ENCODE data around the gene PIGS. TPM values are rescaled to one million over a fixed set of nuclear protein-coding genes. Genes with fewer than 3 reads are reported as not detected.

Gene PIGS
- total and polyA plus RNA-seq, 2 donors (not counting 1 experiment from before 2014, with no cell fraction given) = 44.1 to 55.1 TPM

GRCh38 chr17:28518132-28518531 is 53.2 kb downstream of the PIGS start:
- no peaks in the 10 kb centered on the region for H3K36me3 ChIP-seq (replicated peaks in 1 of 2; ENCODE audit: control extremely low read depth in 1 of 2, control insufficient read depth in 1 of 2, extremely low read depth in 1 of 2, insufficient read depth in 2 of 2, low read length in 1 of 2)
- WGBS (ENCODE audit: insufficient coverage) = 81% methylated on average over 3 of the region's 6 CpGs
- TF ChIP-seq CTCF (IDR thresholded peaks at IDR 0.05) = no peak
- TF ChIP-seq EZH2 (IDR thresholded peaks at IDR 0.05; ENCODE audit: borderline replicate concordance, insufficient read depth, low read depth, low read length, poor library complexity, severe bottlenecking) = no peak
- H3K9ac ChIP-seq (ENCODE audit: low read length) = no peak overlapping the region
- intact Hi-C loops (cut with micrococcal nuclease) = no loop called here
- H3K79me2 ChIP-seq (ENCODE audit: control insufficient read depth, insufficient read depth, low read length) = no peaks in the 10 kb centered on the region
- no peaks in the 10 kb centered on the region for H3K27me3 ChIP-seq (replicated peaks in 1 of 4; ENCODE audit: control extremely low read depth in 1 of 4, control insufficient read depth in 3 of 4, insufficient read depth in 4 of 4, low read length in 3 of 4)
- H3K4me2 ChIP-seq (replicated peaks; ENCODE audit: low read depth, low read length, poor library complexity, severe bottlenecking) = no peak overlapping the region
- peak overlapping the region; percentile 10 for H3K27ac Mint-ChIP-seq
- H2AFZ ChIP-seq (ENCODE audit: insufficient read depth, low read depth, low read length, poor library complexity, severe bottlenecking) = peak overlapping the region; percentile 7
- H3K27me3 Mint-ChIP-seq = peaks cover 7% of the 10 kb centered on the region
- no peaks in the 10 kb centered on the region for H4K20me1 ChIP-seq (ENCODE audit: control insufficient read depth, insufficient read depth, low read length, poor library complexity, severe bottlenecking)
- ATAC-seq (ENCODE audit: low read depth) (peak; percentile 65), DNase-seq (peak; percentile 54)
- H3K4me3 ChIP-seq (ENCODE audit: control extremely low read depth in 1 of 5, extremely low read depth in 1 of 5, insufficient read depth in 1 of 5, low read depth in 2 of 5, low read length in 4 of 5) = no peak overlapping the region
- H3K9me3 ChIP-seq (ENCODE audit: control extremely low read depth in 1 of 3, control insufficient read depth in 2 of 3, insufficient read depth in 1 of 3, low read length in 2 of 3) = no peaks in the 10 kb centered on the region
- no peaks in the 10 kb centered on the region for H3K9me3 Mint-ChIP-seq (ENCODE audit: insufficient read depth)
- peaks cover 0 to 9% of the 10 kb centered on the region in 2 donors for H3K4me1 ChIP-seq (ENCODE audit: control insufficient read depth in 2 of 2, insufficient read depth in 2 of 2, low read length in 2 of 2)
- H3K27ac ChIP-seq (ENCODE audit: low read length in 2 of 2) = no peak overlapping the region
- H3K4me1 Mint-ChIP-seq = peaks cover 6% of the 10 kb centered on the region
- CTCF ChIA-PET = no interaction called here
- POLR2A ChIA-PET = no interaction called here
- no peak overlapping the region for H3K4me3 Mint-ChIP-seq

DNA sequence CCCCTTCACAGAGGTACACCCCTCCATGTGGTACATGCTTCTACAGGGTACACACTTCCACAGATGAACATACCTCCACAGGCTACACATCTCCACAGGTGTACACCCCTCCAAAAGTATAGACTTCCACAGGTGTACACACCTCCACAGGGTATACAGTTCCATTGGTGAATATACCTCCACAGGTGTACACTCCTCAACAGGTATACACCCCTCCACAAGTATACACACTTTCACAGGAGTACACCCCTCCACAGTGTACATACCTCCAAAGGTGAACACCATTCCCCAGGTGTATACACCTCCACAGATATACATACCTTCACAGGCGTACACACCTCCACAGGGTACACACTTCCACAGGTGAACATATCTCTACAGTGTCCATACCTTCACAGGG is 55.8 kb downstream of the PIGS start:
- Histone ChIP-seq H2AFZ (ENCODE audit: insufficient read depth, low read depth, low read length, poor library complexity, severe bottlenecking) (no peak overlapping the region), H3K36me3 (replicated peaks in 1 of 2; ENCODE audit: control extremely low read depth in 1 of 2, control insufficient read depth in 1 of 2, extremely low read depth in 1 of 2, insufficient read depth in 2 of 2, low read length in 1 of 2) (no peaks in the 10 kb centered on the region), H3K4me1 (ENCODE audit: control insufficient read depth in 2 of 2, insufficient read depth in 2 of 2, low read length in 2 of 2) (peaks cover 0 to 9% of the 10 kb centered on the region in 2 donors), H3K4me3 (ENCODE audit: control extremely low read depth in 1 of 5, extremely low read depth in 1 of 5, insufficient read depth in 1 of 5, low read depth in 2 of 5, low read length in 4 of 5) (no peak overlapping the region), H3K27ac (ENCODE audit: low read length in 2 of 2) (no peak overlapping the region), H3K79me2 (ENCODE audit: control insufficient read depth, insufficient read depth, low read length) (no peaks in the 10 kb centered on the region), H3K4me2 (replicated peaks; ENCODE audit: low read depth, low read length, poor library complexity, severe bottlenecking) (no peak overlapping the region), H4K20me1 (ENCODE audit: control insufficient read depth, insufficient read depth, low read length, poor library complexity, severe bottlenecking) (no peaks in the 10 kb centered on the region), H3K9me3 (ENCODE audit: control extremely low read depth in 1 of 3, control insufficient read depth in 2 of 3, insufficient read depth in 1 of 3, low read length in 2 of 3) (no peaks in the 10 kb centered on the region), H3K27me3 (replicated peaks in 1 of 4; ENCODE audit: control extremely low read depth in 1 of 4, control insufficient read depth in 3 of 4, insufficient read depth in 4 of 4, low read length in 3 of 4) (peaks cover 0 to 12% (median 0%) of the 10 kb centered on the region in 4 experiments), H3K9ac (ENCODE audit: low read length) (no peak overlapping the region)
- Mint-ChIP-seq H3K4me3 (no peak overlapping the region), H3K9me3 (ENCODE audit: insufficient read depth) (no peaks in the 10 kb centered on the region), H3K4me1 (peaks cover 6% of the 10 kb centered on the region), H3K27me3 (peaks cover 11% of the 10 kb centered on the region), H3K27ac (no peak overlapping the region)
- intact Hi-C loops (cut with micrococcal nuclease) = no loop called here
- ChIA-PET CTCF (no interaction called here), POLR2A (no interaction called here)
- WGBS (ENCODE audit: insufficient coverage) = 94% methylated on average over 1 of the region's 1 CpG
- TF ChIP-seq CTCF (IDR thresholded peaks at IDR 0.05) (no peak), EZH2 (IDR thresholded peaks at IDR 0.05; ENCODE audit: borderline replicate concordance, insufficient read depth, low read depth, low read length, poor library complexity, severe bottlenecking) (no peak)
- DNase-seq (no peak), ATAC-seq (ENCODE audit: low read depth) (no peak)
